ENCODE results near the gene STK26. TPM values are rescaled to one million over a fixed set of nuclear protein-coding genes. Genes with fewer than 3 reads are reported as not detected.

The STK26 gene
- total RNA-seq = 10 to 100 TPM in 3 of 4 donors, 1 to 10 TPM in 1; 7.1 to 21.9 (median 18.6) TPM

DNA sequence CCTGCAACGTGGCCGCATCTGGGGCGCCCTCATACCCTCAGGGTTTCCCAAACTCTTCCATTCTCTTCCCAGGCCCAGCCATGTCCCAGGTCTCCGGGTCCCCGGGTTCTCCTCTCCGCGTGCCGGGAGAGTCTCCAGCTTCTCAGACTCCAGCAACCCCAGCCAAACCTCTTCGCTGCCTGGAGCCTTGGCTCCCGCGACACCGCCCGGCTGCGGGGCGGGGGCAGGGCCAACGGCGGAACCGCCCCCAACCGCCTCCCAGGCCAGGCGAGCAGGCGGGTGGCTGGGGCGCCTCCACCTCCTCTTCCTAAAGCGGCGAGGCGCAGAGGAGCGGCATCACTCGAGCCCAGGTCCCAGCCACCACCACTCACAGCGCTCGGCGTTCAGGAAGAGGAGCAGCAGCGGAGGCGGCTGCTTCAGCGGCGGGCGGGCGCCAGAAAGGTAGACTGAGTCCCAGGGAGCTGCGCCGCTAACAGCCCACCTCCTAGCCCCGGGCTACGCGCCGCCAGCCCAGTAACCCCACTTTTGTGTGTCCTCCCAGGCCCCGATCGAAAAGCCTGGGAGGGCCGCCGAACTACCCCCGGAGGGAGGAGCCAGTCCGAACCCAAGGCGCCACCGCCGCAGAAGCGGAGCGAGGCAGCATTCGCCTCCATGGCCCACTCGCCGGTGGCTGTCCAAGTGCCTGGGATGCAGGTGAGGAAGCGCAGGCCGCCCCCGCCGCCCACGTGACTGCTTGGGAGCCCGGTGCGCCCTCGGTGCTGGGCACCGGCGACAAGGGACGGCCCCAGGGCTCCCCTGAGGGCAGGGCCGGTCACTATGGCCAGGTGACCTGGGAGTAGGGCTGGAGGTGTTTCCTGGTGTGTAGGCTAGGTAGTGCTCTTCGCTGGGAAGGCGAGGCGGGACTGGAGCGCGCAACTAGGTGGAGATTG lies at the start of gene STK26:
Gene STK26, plus strand, starts transcription at position 336 of the 929 bp plus-strand sequence. Its CDS starts 316 bp downstream, at position 652.
- in situ Hi-C loops (cut with MboI; ENCODE audit: low pct_ligation_motif_present in 1 of 4, low pct_unique_long_range_greater_than_20kb in 1 of 4, low sequenced_read_pairs in 3 of 4) (no loop called here), intact Hi-C loops (cut with DNase I; ENCODE audit: low total_unique reads) (no loop called here)
- TF ChIP-seq, protein P1, sequence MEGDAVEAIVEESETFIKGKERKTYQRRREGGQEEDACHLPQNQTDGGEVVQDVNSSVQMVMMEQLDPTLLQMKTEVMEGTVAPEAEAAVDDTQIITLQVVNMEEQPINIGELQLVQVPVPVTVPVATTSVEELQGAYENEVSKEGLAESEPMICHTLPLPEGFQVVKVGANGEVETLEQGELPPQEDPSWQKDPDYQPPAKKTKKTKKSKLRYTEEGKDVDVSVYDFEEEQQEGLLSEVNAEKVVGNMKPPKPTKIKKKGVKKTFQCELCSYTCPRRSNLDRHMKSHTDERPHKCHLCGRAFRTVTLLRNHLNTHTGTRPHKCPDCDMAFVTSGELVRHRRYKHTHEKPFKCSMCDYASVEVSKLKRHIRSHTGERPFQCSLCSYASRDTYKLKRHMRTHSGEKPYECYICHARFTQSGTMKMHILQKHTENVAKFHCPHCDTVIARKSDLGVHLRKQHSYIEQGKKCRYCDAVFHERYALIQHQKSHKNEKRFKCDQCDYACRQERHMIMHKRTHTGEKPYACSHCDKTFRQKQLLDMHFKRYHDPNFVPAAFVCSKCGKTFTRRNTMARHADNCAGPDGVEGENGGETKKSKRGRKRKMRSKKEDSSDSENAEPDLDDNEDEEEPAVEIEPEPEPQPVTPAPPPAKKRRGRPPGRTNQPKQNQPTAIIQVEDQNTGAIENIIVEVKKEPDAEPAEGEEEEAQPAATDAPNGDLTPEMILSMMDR (IDR thresholded peaks at IDR 0.05) = peak in 1 of 5 experiments; percentile 19
- peak; percentile 81 to 93 (median 82) for TF ChIP-seq POLR2AphosphoS5 (IDR thresholded peaks at IDR 0.05)
- no peak for TF ChIP-seq EP300 (IDR thresholded peaks at IDR 0.05; ENCODE audit: low read depth)
- peak; percentile 81 for TF ChIP-seq POLR2A (IDR thresholded peaks at IDR 0.05)
- no peaks in the 10 kb centered on the region for H3K9me3 ChIP-seq
- peak; percentile 84 for DNase-seq
- no peaks in the 10 kb centered on the region for H3K36me3 ChIP-seq
- H3K27ac ChIP-seq = peak within 1 kb of the TSS; percentile 85 to 91 (median 90)
- H3K4me1 ChIP-seq = peaks cover 0 to 10% (median 0%) of the 10 kb centered on the region in 4 donors
- 36% methylated on average over 61 of the region's 73 CpGs; no CpG with 5 or more reads in 1 of the 2 donors for WGBS, 2 donors (ENCODE audit: low coverage in 1 of 2)
- no peaks in the 10 kb centered on the region for H3K27me3 ChIP-seq
- peak within 1 kb of the TSS; percentile 57 to 67 (median 61) for H3K4me3 ChIP-seq

DNA sequence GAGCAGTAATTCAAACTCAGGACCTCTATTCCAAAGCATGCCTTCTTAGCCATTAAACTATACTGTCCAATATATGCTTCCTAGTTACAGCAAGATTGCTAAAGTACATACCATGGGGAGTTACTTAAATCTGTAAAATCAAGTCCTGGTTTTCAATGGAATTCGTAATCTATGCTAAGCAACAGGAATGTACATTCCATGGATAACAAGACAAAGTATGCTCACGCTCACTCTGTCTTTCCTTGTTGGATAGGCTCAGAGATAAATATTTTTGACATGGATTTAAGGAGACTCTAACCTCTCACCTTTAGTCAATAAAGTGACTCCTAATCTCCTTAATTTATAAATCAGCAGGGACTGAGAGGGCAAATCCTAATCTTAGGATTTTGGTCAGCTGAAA lies 47.3 kb upstream of the STK26 start:
- 62 to 83% methylated on average over 2 of the region's 2 CpGs for WGBS, 2 donors (ENCODE audit: low coverage in 1 of 2)
- no peak for TF ChIP-seq POLR2AphosphoS5 (IDR thresholded peaks at IDR 0.05)
- no peak for TF ChIP-seq EP300 (IDR thresholded peaks at IDR 0.05; ENCODE audit: low read depth)
- TF ChIP-seq, protein P1 (IDR thresholded peaks at IDR 0.05) = no peak
- no peak for TF ChIP-seq POLR2A (IDR thresholded peaks at IDR 0.05)
- no peaks in the 10 kb centered on the region for H3K4me1 ChIP-seq
- H3K36me3 ChIP-seq = no peaks in the 10 kb centered on the region
- no peak overlapping the region for H3K27ac ChIP-seq
- no peak overlapping the region for H3K4me3 ChIP-seq
- in situ Hi-C loops (cut with MboI; ENCODE audit: low pct_ligation_motif_present in 1 of 4, low pct_unique_long_range_greater_than_20kb in 1 of 4, low sequenced_read_pairs in 3 of 4) (no loop called here), intact Hi-C loops (cut with DNase I; ENCODE audit: low total_unique reads) (no loop called here)
- DNase-seq = no peak
- no peaks in the 10 kb centered on the region for H3K27me3 ChIP-seq
- H3K9me3 ChIP-seq = no peaks in the 10 kb centered on the region

DNA sequence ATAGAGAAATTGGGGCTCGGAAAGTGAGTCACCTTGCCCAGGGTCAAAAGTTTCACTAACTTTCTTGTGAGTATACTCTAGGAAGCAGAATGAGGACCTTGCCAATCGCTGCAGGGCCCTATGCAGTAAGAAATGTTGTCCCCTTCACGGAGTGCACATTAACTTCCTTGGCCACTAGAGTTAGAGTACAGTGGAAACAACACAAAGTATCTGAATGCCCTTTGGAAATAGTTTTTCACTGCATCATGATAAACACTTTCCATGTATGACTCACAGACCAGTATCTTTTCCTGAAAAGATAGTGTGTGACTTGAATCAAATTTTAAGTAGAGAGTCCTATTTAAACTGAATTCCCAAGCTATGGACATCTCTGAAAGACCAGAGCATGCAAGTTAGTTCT lies 45.5 kb upstream of the STK26 start:
- no peak for TF ChIP-seq EP300 (IDR thresholded peaks at IDR 0.05; ENCODE audit: low read depth)
- TF ChIP-seq, protein P1 (IDR thresholded peaks at IDR 0.05) = no peak
- no peak for TF ChIP-seq POLR2AphosphoS5 (IDR thresholded peaks at IDR 0.05)
- no peak for TF ChIP-seq POLR2A (IDR thresholded peaks at IDR 0.05)

DNA sequence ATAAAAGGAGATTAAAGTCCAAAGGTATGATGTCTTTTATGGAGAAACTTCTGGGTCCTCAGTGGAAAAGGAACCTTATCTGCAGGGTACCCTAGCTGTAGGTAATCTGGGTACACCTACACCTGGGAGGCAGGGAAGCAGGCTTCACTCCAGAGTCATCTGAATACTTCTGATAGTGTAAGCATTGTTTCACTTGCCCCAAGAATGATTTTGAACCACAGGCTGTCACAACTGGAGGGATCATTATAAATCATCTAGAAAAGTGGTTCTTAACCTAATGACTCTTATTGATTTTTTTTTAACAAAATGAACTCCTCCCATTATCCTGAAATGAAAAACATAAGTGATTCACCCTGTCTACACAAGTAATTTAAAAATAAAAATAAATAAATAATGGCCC lies 44.0 kb upstream of the STK26 start:
- Histone ChIP-seq H3K27me3 (no peaks in the 10 kb centered on the region), H3K9me3 (no peaks in the 10 kb centered on the region), H3K27ac (no peak overlapping the region), H3K4me1 (no peaks in the 10 kb centered on the region), H3K36me3 (no peaks in the 10 kb centered on the region), H3K4me3 (no peak overlapping the region)
- no peak for DNase-seq
- intact Hi-C loops (cut with DNase I; ENCODE audit: low total_unique reads) = no loop called here
- TF ChIP-seq, protein P1 (IDR thresholded peaks at IDR 0.05) = no peak
- TF ChIP-seq POLR2AphosphoS5 (IDR thresholded peaks at IDR 0.05) (no peak), EP300 (IDR thresholded peaks at IDR 0.05; ENCODE audit: low read depth) (no peak), POLR2A (IDR thresholded peaks at IDR 0.05) (no peak)
- in situ Hi-C loops (cut with MboI; ENCODE audit: low pct_ligation_motif_present in 1 of 4, low pct_unique_long_range_greater_than_20kb in 1 of 4, low sequenced_read_pairs in 3 of 4) = no loop called here

More for the DNA sequence above, 45.5 kb upstream of the STK26 start:
- H3K27me3 ChIP-seq = no peaks in the 10 kb centered on the region
- H3K9me3 ChIP-seq = no peaks in the 10 kb centered on the region
- in situ Hi-C loops (cut with MboI; ENCODE audit: low pct_ligation_motif_present in 1 of 4, low pct_unique_long_range_greater_than_20kb in 1 of 4, low sequenced_read_pairs in 3 of 4) = no loop called here
- WGBS, 2 donors (ENCODE audit: low coverage in 1 of 2) = 62 to 74% methylated on average over 2 to 3 of the region's 3 CpGs
- H3K4me3 ChIP-seq = no peak overlapping the region
- DNase-seq = no peak
- no peak overlapping the region for H3K27ac ChIP-seq
- no peaks in the 10 kb centered on the region for H3K36me3 ChIP-seq
- intact Hi-C loops (cut with DNase I; ENCODE audit: low total_unique reads) = no loop called here
- H3K4me1 ChIP-seq = no peaks in the 10 kb centered on the region

All from transverse colon (tissue), 4 donors.